Right forelimb (tissue), 1 donor: ENCODE results near the gene CNTRL.

Experiments
- DNase-seq: peaks from one replicate; pipeline ENCODE4 v3.0.0-alpha.2; 2018

Gene CNTRL

DNA sequence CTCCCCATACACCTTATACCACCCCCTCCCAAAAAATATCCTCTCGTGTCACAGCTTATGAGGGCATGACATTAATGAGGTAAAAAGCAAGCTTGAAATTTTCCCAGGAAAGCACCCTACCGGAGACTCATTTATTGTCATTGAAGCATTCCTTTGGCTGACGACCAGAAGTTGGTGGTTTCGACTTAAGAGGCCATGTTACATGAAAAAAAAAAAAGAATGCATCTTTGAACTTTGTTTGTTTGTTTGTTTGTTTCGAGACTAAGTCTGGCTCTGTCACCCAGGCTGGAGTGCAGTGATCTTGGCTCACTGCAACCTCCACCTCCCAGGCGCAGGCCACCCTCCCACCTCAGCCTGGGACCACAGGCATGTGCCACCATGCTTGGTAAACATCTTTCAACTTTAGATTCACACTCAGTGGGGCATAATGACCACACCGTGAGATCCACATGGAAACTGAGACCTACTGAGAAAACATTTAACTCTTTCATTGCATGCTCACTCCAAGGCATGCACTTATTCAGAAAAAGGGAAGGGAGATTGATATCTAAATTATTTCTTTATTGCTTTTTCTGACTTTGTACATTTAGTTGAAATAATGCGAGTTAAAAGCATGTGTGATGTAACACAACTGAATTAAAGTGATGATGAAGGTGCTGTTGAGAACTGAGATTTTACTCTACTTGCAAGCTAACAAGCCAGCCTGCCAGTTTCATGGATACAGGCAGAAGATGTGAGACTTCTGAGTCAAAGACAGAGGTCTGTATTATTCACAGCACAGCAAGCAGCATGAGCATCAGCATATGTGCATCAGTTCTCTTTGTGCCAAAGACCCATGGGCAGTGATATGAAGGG is 132.0 kb downstream of the CNTRL start:
- no peak for DNase-seq

GRCh38 chr9:121207371-121207940 is 132.7 kb downstream of the CNTRL start:
- DNase-seq = no peak

GRCh38 chr9:121210536-121210935 is 135.8 kb downstream of the CNTRL start:
- DNase-seq = no peak

- DNase-seq = peak; percentile 93
Observed at GRCh38 chr9:121213136-121213806, 138.5 kb downstream of the CNTRL start.

GRCh38 chr9:121214005-121214404 is 139.2 kb downstream of the CNTRL start:
- DNase-seq = no peak

GRCh38 chr9:121216271-121216805 is 141.6 kb downstream of the CNTRL start:
- DNase-seq = no peak

DNA sequence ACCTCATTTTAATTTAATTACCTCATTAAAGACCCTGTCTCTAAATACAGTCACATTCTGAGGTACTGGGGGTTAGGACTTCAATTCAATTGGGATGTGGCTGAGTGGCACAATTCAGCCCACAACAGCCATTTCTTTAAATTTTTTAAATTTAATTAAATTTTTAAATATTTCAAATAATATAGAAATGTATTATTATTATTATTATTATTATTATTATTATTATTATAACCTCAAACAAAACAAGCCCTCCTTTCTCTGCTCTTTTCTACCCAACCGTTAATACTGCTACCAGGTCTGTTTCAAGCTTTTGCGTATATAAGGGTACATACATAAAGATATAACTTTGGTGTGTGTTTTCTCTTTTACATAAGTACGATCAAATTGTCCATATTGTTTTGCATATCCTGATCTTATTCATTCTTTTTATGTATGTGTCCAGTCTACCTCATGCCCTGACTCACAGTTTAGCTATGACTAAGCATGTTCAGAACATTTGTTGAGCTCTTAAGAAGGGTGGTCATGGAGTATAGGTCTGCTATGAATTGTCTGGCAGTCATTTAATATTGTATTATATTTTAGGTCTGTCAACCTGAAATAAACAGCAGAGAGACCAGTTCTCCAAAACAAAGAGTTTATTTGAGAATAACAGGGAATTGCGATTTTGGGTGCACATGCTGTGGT is 143.0 kb downstream of the CNTRL start:
- DNase-seq = no peak

- DNase-seq = no peak
Observed at GRCh38 chr9:121218357-121219027, 143.7 kb downstream of the CNTRL start.

- DNase-seq = no peak
Observed at GRCh38 chr9:121219530-121219929, 144.8 kb downstream of the CNTRL start.

DNA sequence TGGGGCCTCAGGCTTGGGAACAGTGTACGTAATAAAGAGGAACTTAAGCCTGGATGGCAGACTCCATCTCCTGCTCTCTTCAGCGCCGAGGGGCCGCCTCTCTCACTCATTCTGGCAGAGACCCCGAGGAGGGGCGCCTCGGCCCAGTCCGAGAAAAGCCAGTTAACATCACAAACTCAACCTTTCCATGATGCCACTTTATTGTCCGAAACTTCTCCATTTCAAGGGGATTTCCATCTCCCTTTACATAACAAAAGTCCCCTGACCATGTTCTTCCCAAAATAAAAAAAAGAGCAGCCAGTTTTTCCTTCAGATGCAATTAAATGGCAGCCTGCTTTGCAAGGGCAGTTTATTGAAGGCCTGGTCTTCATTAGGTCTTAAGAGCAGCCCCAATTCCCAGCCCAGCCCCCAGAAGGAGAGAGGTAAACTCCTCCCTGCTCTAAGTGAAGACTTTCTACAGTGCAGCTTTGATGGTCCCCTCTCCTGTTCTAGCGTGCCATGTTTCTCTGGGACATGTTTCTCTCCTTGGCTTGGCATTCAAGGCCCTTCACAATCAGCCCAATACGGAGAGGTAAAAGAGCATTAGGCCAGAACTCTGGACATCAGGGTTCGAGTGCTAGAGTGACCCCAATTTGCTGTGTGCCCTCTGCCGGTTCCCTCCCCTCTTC is 146.4 kb downstream of the CNTRL start:
- no peak for DNase-seq

- no peak for DNase-seq
Observed at GRCh38 chr9:121221664-121222055, 146.9 kb downstream of the CNTRL start.

DNA sequence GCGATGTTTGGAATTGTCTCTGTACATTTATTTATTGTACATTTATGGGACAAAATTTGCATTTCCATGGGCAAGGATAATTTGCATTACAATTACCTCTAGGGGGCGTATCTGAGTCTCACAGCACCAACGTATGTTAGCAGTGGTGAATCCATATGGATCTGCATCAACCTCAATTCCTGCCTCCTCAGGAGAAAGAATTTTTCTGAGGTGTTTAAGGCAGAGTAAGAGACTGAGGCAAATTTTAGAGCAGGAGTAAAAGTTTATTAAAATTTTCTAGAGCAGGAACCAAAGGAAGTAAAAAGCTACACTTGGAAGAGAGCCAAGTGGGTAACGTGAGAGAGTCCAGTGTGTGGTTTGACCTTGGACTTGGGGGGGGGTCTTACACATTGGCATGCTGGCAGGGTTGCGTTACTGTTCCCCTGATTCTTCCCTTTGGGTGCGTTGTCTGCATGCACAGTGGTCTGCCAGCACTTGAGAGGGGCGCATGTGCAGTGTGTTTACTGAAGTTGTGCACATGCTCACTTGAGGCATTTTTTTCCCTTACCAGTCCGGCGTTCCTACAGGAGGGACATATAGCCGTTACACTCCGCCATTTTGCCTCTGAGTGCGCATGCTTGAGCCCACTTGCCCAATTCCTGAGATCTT is 147.9 kb downstream of the CNTRL start:
- DNase-seq = no peak

DNA sequence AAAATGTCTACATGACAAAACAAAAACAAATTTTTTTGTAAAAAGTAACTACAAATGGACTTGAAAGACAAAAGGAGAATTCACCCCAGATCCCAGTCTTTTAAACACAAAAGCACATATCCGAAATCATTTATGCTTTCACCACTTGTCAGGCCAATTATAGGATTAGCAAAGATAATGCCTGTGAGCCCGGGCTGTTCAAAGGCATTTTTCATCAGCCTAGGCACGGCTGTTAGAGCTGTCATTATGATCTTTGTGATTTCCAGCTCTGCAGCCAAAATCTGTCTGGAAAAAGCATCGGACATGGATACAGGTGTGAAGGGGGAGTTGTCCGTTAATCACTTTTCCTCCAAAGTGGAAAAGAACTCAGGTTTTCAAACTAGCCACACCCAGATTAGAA is 150.5 kb downstream of the CNTRL start:
- DNase-seq = no peak

DNA sequence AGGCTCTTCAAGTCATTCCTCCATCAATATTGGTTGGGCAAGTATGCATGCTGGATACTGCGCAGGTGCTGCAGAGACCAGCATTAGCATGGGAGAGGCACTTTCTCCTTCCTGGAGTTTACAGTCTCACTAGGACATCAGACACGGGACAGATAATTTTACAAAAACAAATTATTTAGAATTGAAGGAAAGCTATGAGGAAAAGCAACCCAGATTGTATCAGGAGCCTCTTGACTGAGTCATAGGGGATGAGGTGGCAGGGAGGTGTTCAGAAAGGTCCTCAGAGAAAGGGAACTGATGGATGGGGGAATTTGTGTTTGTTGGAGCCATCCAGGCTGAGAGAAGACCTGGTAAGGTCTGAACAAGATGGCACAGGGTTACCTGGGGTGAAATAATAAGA is 151.4 kb downstream of the CNTRL start:
- DNase-seq = no peak
